ENCODE results near the gene APOBEC3H. TPM values are rescaled to one million over a fixed set of nuclear protein-coding genes. Genes with fewer than 3 reads are reported as not detected.

APOBEC3H gene
- total RNA-seq, 1 experiment from 2014 or later, result 0.87 TPM

DNA sequence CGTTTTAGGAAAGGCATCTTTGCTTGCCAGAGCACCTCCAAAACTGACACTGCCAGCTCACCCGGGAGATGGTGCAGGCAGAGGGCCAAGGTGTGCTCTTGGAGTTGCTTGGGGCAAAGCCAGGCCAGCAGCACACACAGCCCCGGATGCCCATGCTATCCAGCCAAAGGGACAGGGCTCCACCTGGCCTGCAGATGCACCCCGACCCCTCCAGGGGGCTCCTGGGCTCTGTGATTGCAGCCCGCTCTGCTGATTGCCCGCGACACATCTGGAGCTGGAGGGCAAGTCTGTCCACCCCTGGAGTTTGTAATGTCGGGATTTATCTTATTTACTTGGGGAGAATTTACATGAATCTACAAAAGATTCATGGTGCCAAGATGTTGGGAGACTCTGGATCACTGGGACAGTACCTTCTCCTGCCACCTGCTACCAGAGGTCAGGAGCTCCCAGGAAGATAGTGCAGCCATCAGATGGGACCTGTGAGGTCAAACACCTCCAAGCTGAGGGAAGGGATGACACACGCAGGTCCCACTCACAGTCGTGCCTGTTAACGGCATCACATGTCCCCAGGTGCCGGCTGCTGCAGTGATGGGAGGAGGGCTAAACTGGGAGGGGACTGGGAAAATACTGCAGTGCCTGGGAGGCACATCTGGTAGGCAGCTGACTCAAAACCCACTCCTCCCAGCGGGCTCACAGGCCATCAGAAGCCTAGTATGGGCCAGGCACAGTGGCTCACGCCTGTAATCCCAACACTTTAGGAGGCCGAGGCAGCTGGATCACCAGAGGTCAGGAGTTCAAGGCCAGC is 38.2 kb downstream of the APOBEC3H start:
- peaks cover 6% of the 10 kb centered on the region; the same call in 1 of the 2 replicates for H3K4me1 ChIP-seq (ENCODE audit: insufficient read depth, low read length)
- H3K79me2 ChIP-seq (ENCODE audit: low read length), result no peaks in the 10 kb centered on the region
- H3K9me3 ChIP-seq (ENCODE audit: low read length), result no peaks in the 10 kb centered on the region
- no peak overlapping the region for H3K27ac ChIP-seq (ENCODE audit: low read length)
- CTCF ChIA-PET, result interaction anchor here (0.6 to 1.0 kb wide), 3 partner anchors 11 to 187 kb away, joined by 3 to 6 read pairs (median 4); no protein-coding TSS in a partner anchor
- H3K9me2 ChIP-seq (replicated peaks; ENCODE audit: low read length), result no peaks in the 10 kb centered on the region
- POLR2A ChIA-PET (ENCODE audit: unreplicated experiment), result no interaction called here
- TF ChIP-seq, protein P1, sequence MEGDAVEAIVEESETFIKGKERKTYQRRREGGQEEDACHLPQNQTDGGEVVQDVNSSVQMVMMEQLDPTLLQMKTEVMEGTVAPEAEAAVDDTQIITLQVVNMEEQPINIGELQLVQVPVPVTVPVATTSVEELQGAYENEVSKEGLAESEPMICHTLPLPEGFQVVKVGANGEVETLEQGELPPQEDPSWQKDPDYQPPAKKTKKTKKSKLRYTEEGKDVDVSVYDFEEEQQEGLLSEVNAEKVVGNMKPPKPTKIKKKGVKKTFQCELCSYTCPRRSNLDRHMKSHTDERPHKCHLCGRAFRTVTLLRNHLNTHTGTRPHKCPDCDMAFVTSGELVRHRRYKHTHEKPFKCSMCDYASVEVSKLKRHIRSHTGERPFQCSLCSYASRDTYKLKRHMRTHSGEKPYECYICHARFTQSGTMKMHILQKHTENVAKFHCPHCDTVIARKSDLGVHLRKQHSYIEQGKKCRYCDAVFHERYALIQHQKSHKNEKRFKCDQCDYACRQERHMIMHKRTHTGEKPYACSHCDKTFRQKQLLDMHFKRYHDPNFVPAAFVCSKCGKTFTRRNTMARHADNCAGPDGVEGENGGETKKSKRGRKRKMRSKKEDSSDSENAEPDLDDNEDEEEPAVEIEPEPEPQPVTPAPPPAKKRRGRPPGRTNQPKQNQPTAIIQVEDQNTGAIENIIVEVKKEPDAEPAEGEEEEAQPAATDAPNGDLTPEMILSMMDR (conservative IDR thresholded peaks at IDR 0.05; ENCODE audit: low read depth, low read length), result peak; percentile 71
- TF ChIP-seq EZH2phosphoT487 (IDR thresholded peaks at IDR 0.05; ENCODE audit: borderline replicate concordance, low read length), result no peak
- H3F3A ChIP-seq (ENCODE audit: low read length, unreplicated experiment), result no peaks in the 10 kb centered on the region
- DNase-seq, result peak; percentile 72
- H3K9ac ChIP-seq (ENCODE audit: low read length), result no peak overlapping the region
- H3K4me3 ChIP-seq (ENCODE audit: low read length), result no peak overlapping the region
- H3K4me2 ChIP-seq (ENCODE audit: low read length), result no peak overlapping the region
- peak; percentile 96 for ATAC-seq
- intact Hi-C loops (cut with micrococcal nuclease), result no loop called here
- BruUV-seq (replicated peaks), result no TSS peak
- H4K20me1 ChIP-seq (ENCODE audit: low read length), result no peaks in the 10 kb centered on the region
- H2AFZ ChIP-seq (ENCODE audit: low read length), result no peak overlapping the region
- no peaks in the 10 kb centered on the region for H3K27me3 ChIP-seq (ENCODE audit: low read length)
- no peaks in the 10 kb centered on the region for H3K36me3 ChIP-seq (ENCODE audit: low read depth, low read length)

DNA sequence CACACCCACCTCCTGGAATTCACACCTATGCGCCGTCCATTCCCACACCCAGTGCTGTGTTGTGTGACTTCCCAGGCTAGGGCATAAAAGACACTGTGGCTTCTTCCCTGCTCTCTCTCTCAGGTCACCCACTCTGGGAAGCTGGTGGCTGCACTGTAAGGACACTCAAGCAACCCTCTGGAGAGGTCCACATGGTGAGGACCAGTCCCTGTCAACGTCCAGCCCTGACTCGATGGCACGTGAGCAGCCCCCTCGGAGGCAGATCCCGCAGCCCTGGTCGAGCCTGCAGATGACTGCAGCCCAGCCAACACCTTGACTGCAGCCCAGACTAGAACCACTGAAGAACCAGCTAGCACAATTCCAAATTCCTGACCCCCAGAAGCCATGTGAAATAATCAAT is 39.3 kb downstream of the APOBEC3H start:
- intact Hi-C loops (cut with micrococcal nuclease), result no loop called here
- no peak overlapping the region for H3K27ac ChIP-seq (ENCODE audit: low read length)
- H3K9ac ChIP-seq (ENCODE audit: low read length), result no peak overlapping the region
- BruUV-seq (replicated peaks), result no TSS peak
- TF ChIP-seq EZH2 (IDR thresholded peaks at IDR 0.05; ENCODE audit: low read length, unreplicated experiment), result no peak
- TF ChIP-seq, protein P1 (conservative IDR thresholded peaks at IDR 0.05; ENCODE audit: low read depth, low read length), result no peak
- no peak for TF ChIP-seq EZH2phosphoT487 (IDR thresholded peaks at IDR 0.05; ENCODE audit: borderline replicate concordance, low read length)
- no peaks in the 10 kb centered on the region for H3K27me3 ChIP-seq (ENCODE audit: low read length)
- no peaks in the 10 kb centered on the region for H4K20me1 ChIP-seq (ENCODE audit: low read length)
- no peaks in the 10 kb centered on the region for H3F3A ChIP-seq (ENCODE audit: low read length, unreplicated experiment)
- H3K4me3 ChIP-seq (ENCODE audit: low read length), result no peak overlapping the region
- no peak overlapping the region for H3K4me2 ChIP-seq (ENCODE audit: low read length)
- DNase-seq (no peak), ATAC-seq (no peak)
- H3K36me3 ChIP-seq (ENCODE audit: low read depth, low read length), result no peaks in the 10 kb centered on the region
- H2AFZ ChIP-seq (ENCODE audit: low read length), result no peak overlapping the region
- CTCF ChIA-PET, result no interaction called here
- H3K9me2 ChIP-seq (replicated peaks; ENCODE audit: low read length), result no peaks in the 10 kb centered on the region
- H3K79me2 ChIP-seq (ENCODE audit: low read length), result no peaks in the 10 kb centered on the region
- POLR2A ChIA-PET (ENCODE audit: unreplicated experiment), result no interaction called here
- H3K4me1 ChIP-seq (ENCODE audit: insufficient read depth, low read length), result peaks cover 6% of the 10 kb centered on the region; the same call in 1 of the 2 replicates
- H3K9me3 ChIP-seq (ENCODE audit: low read length), result no peaks in the 10 kb centered on the region

DNA sequence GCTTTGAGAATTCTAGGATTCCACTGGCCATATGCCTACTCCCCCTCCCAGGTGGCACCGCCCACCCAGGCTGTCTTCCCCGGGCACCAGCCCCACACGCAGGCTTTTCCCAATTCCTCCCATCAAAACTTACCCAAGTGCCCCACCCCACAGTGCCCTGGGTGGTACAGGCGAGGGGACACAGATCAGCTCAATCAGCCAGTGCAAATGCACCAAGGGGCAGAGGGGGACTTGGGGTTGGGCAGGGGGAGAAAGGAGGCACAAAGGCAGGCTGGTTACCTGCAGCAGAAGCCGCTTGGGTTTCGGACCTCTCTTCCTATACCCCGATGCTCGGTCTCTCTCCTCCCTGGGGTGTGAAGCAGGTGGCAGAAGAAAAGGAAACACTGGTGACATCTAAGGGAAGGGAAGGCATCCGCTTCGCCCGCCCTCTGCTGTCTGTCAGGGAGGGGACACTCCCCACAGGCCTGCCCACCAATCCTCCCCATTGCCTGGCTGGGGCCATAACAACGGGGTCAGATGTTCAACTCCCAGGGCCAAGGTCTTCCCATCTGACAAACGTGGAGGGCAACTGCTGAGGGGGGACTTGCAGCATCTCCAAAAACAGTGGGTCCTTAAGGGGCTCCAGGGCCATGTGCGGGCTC is 41.4 kb downstream of the APOBEC3H start:
- Histone ChIP-seq H3K27ac (ENCODE audit: low read length) (no peak overlapping the region), H3K9me3 (ENCODE audit: low read length) (no peaks in the 10 kb centered on the region), H3K27me3 (ENCODE audit: low read length) (no peaks in the 10 kb centered on the region), H3K4me2 (ENCODE audit: low read length) (no peak overlapping the region), H3K36me3 (ENCODE audit: low read depth, low read length) (no peaks in the 10 kb centered on the region), H3K9ac (ENCODE audit: low read length) (no peak overlapping the region), H3K4me3 (ENCODE audit: low read length) (no peak overlapping the region), H3K4me1 (ENCODE audit: insufficient read depth, low read length) (peaks cover 6% of the 10 kb centered on the region; the same call in 1 of the 2 replicates), H4K20me1 (ENCODE audit: low read length) (no peaks in the 10 kb centered on the region), H3K79me2 (ENCODE audit: low read length) (no peaks in the 10 kb centered on the region), H3F3A (ENCODE audit: low read length, unreplicated experiment) (no peaks in the 10 kb centered on the region), H3K9me2 (replicated peaks; ENCODE audit: low read length) (no peaks in the 10 kb centered on the region), H2AFZ (ENCODE audit: low read length) (no peak overlapping the region)
- BruUV-seq (replicated peaks), result no TSS peak
- ATAC-seq, result no peak
- DNase-seq, result no peak
- CTCF ChIA-PET, result no interaction called here
- TF ChIP-seq EZH2phosphoT487 (IDR thresholded peaks at IDR 0.05; ENCODE audit: borderline replicate concordance, low read length) (no peak), EZH2 (IDR thresholded peaks at IDR 0.05; ENCODE audit: low read length, unreplicated experiment) (no peak)
- intact Hi-C loops (cut with micrococcal nuclease), result no loop called here
- POLR2A ChIA-PET (ENCODE audit: unreplicated experiment), result no interaction called here

Data from PC-3 (cell line).